GM21576 (cell line): ENCODE measurements around the gene NPW.
A peak's percentile ranks its signal among the peaks of the same experiment; 100 is the strongest.

Source experiments
- ATAC-seq: cut with Tn5 transposase; IDR thresholded peaks from one replicate; pipeline ENCODE4 v1.9.1; 2021; ENCODE audit warnings: mild to moderate bottlenecking, moderate library complexity; ENCODE audit not compliant: unreplicated experiment

NPW gene

DNA sequence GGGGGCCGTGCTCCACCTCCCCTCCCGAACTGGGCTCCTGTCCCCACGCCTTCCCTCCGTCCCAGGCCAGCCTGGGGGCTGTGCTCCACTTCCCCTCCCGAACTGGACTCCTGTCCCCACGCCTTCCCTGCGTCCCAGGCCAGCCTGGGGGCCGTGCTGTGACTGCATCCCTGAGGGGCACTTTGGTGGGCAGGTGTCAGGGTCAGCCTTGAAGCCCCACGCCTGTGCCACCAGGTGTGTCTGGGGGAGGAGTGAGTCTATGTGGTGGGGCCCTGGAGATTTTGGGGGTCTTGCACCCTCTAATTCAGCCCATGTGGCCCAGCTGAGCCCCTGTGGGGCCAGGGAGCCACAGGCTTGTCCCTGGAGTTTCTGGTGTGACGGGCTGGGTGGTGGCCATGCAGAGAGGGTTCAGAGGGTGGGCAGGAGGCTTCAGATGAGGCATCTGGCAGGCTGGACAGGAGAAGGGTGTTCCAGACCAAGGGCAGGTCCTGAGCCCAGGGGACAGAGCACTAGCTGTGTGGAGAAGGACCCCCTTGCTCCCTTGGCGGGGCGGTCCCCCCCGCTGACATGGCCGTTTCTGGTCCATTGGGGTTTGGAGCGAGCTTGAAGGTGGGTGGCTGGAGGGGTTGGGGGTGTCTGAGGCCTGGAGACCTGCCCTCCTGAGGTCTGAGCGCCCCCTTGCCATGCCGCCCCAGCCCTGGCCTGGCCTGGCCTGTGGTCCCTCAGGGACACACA lies 15.3 kb downstream of the NPW start:
- no peak for ATAC-seq

DNA sequence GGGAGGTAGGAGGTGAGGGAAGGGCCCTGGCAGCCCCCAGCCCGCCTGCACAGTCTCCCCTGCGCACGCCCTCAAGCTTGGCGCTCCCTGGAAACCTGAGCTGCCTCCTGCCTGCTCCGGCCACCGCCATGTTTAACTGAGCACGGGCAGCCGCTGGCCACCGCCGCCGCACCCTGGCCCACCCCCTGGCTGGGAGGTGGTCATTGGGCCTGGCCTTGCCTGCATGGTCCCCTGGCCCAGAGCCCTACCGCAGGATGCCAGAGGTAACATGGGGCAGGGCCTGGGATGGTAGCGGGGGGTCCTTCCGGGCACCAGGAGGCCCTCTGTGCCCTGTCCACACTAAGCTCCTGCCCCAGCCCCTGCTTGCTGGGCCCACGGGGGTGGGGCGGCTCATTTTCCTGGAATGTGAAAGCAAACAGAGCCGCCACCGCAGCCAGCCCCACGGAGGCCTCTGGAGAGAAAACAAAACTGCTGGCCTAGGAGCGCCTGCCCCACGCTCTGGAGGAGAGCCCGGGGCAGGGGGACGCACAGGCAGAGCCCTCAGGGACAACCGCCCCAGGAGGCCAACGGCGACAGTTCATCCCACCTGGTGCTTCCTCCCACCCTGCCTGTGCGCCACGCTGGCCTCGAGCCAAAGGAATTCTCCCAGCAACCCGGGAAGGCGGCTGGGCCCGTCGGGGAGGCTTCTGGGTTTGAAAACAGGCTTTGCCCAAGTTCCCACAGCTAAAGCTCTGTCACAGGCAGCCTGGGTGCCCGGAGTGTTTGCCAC lies 16.0 kb downstream of the NPW start:
- ATAC-seq, result no peak

DNA sequence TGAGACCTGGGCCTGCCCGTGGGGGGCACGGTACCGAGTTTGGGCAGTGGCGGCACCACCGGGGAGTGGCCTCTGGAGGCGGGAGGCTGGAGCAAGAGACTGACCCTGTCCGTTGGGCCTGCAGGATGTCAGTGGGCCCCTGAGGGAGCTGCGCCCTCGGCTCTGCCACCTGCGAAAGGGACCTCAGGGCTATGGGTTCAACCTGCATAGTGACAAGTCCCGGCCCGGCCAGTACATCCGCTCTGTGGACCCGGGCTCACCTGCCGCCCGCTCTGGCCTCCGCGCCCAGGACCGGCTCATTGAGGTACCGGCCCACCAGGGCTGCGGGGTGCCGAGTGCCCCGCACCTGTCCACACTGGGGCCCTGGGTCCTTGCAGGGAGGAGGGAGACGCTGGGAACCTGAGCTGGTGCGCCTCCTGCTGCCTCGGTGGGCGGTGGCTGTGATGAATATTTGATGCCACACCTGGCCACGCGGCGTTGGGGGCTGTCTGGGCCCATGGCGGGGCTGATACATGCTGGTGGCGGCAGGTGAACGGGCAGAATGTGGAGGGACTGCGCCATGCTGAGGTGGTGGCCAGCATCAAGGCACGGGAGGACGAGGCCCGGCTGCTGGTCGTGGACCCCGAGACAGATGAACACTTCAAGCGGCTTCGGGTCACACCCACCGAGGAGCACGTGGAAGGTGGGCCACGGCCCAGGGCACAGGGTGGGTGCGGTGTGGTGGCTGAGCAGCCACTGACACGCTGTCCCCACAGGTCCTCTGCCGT lies 16.8 kb downstream of the NPW start:
- no peak for ATAC-seq

DNA sequence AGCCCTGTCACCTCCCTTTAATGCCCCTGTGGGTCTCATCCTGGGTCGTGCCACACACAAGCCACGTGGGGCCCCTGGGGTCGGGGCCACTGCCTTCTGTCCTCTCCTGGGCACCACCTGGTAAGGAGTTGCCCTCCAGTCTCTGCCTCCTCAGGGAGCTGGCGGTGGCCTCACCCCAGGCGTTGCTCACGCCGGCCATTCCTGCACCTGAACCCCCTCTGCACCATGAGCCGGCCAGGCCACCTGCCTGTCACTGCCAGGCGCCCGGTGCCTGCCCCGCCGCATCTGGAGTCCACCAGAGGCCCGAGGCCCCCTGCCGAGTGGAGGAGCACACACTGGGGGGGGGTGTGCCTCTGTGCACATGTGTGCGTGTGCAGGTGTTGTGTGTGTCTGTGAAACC lies 17.5 kb downstream of the NPW start:
- no peak for ATAC-seq

DNA sequence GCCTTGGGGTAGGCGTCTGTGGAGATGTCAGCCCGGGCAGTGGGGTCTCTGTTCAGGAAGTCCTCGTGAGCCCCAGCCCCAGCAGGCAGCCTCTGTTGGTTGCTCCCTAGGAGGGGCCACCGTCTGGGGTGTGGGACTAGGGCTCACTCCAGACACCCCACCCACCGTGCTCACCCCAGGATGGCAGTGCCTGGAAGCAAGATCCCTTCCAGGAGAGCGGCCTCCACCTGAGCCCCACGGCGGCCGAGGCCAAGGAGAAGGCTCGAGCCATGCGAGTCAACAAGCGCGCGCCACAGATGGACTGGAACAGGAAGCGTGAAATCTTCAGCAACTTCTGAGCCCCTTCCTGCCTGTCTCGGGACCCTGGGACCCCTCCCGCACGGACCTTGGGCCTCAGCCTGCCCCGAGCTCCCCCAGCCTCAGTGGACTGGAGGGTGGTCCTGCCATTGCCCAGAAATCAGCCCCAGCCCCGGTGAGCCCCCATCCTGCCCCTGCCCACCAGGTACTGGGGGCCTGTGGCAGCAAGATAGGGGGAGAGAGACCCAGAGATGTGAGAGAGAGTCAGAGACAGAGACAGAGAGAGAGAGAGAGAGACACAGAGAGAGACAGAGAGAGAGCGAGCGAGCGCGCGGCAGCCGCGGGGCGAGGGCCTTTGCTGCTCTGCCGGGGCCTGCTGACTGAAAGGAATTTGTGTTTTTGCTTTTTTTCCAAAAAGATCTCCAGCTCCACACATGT lies 18.2 kb downstream of the NPW start:
- ATAC-seq, result no peak

DNA sequence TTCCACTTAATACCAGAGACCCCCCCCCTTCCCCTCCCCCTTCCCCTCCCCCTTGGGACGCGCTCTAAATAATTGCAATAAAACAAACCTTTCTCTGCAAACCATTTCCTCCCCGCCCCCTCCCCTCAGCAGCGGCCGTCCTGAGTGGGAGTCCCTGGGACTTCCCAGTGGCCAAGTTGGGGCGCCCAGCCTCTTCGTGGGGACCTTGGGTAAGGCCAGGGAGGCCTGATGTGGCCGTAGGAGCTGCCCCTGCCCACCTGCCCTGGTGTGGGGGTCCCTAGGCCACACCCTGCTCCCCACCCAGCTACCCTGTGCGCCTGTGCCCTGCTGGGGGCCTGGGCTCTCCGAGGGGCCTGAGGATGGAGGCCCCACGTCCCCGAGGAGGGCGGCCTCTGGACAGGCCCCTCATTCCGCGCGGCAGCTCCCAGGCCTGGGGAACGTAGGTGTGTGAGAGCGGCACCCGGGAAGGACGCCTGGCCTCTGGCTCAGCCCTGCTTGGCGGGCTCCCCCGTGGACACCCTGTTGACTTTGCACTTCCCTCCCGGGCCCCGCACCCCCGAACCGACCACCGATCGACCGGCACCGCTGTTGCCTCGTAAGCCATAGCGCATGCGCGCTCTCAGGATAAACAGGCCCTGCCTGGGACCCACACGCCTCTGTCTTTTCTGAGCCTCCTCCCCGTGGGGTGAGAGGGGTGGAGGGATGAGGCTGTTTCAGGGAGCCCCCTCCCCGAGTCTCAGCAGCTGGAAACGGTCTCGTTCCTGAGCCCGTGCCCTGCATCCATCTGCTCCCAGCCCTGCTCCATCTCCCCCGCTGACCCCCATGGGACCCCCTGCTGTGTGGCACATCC lies 19.0 kb downstream of the NPW start:
- no peak for ATAC-seq

DNA sequence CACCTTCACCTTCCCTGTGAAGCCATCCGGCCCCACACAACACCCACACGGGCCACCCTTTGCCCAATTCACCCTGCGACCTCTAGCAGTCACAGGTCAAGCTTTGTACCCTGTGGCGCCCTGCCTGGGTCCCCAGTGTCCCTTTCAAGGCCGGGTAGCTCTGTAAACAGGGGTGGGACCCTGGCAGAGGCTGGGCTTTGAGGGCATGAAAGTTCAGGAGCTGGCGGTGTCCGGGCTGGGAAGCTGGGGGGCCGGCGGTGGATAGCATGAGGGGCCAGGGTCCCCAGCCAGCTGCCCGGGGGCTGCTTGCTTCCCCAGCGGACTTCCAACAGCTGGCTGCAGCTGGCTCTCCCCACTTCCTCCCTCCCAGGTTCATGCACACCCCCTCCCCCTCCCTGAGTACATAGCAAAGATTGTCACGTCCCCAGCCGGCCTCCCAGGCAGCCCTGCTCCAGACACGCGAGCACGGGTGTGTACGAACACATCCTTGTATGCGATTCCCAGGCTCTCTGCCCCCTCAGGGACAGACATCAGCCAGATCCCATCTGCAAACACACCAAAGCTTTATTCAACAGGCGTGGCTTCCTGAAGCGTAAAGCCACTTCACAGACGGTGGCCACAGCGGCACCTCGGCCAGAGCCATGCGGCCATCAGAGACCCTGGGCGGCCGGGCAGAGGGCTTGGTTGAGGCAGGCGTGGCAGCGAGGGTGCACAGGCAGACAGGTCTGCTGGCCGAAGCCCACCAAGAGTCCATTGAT lies 19.9 kb downstream of the NPW start:
- no peak for ATAC-seq

DNA sequence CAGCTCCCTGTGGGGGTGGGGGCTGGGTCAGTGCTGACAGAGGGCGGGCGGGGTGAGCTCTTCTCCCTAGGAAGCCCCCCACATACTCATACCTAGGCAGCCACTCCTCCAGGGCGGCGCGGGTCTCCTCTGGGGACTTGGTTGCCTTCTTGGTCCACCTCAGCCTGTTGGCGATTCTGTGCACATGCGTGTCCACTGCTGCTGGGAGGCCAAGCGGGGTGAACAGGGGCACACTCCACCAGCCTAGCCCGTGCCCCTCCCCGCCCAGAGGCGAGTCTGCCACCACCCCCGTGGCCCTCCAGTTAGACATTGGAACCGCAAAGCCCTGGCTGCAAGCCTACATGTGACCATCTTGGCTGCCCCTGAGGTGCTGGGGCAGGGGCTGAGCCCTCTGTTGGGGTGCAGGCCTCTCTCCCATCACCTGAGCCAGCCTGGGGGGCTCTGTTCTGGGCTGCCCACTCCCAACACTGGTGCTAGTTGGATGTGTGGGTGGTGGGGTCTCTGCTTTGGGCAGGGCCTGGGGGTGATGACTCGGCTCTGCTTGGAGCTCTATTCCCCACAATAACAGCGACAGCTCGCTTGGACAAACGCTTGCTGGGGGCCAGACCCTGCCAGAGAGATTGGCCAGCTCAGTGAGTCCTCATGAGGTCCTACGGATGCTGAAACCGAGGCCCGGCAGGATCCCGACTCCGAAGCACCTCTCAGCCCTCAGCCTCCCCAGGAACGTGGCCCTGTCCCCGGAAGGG lies 20.6 kb downstream of the NPW start:
- ATAC-seq, result no peak

DNA sequence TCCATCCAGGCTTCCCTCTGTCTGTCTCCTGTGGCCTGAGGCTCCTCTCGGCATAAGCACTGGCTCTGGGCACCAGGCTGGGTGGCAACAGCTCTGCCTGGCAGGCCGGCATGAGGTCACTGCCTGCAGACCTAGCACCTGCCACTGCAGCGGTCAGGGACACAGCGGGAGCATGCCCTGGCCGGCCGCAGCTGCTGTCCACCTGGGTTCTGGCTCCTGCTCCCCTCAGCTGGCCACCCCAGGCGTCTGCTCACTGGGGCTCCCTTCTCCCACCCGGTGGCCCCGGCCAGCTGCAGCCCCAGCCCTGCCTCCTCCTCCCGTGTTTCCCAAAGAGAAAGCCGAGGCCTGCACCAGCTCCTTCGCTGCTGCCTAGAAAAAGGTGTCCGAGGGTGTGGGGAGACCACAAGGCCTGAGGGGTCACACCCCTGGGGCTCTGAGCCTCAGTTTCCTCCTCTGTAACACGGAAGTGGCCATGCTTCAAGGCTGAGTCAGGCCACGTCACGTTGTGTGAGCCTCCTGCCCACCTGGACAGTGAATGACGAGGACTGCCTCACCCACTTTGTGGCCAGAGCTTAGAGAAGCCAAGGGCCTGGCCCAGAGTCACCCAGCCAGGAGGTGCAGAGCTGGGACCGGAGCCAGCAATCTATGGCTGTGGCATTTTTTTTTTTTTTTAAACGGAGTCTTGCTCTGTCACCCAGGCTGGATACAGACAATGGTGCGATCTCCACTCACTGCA lies 21.4 kb downstream of the NPW start:
- ATAC-seq, result no peak

DNA sequence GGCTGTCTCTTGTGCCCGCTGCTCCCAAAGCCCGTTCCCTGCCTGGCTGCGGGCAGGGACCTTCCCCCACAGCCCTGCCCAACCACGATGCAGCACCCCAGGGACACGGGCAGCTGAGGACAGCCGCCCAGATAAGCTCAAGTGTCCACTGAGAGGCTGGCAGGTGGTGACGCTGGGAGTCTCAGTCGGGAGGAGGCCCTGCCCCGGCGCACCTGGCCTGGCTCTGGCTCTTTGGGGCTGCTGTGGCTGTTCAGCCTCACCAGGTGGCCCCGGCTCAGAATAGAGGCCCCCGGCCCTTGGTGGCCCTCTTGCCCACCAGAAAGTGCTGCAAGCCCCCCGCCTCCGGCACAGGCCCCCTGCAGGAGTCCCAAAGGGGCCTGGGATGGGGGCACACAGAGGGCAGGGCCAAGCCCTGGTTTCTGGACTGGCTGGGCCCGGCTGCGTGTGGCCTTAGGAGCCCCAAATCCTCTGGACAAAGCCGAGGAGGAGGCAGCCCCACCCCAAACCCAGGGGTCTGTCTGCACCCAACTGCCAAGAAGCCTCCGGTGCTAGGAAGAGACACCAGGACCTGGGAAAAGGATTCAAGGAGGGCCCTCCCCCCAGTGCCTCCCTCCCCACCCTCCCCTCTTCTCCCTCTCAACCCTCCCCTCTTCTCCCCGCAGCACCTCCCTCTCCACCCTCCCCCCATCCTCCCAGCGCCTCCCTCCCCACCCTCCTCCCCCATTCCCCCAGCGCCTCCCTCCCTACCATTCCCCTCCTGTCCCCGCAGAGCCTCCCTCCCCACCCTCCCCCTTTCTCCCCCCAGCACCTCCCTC lies 22.8 kb downstream of the NPW start:
- ATAC-seq, result no peak

DNA sequence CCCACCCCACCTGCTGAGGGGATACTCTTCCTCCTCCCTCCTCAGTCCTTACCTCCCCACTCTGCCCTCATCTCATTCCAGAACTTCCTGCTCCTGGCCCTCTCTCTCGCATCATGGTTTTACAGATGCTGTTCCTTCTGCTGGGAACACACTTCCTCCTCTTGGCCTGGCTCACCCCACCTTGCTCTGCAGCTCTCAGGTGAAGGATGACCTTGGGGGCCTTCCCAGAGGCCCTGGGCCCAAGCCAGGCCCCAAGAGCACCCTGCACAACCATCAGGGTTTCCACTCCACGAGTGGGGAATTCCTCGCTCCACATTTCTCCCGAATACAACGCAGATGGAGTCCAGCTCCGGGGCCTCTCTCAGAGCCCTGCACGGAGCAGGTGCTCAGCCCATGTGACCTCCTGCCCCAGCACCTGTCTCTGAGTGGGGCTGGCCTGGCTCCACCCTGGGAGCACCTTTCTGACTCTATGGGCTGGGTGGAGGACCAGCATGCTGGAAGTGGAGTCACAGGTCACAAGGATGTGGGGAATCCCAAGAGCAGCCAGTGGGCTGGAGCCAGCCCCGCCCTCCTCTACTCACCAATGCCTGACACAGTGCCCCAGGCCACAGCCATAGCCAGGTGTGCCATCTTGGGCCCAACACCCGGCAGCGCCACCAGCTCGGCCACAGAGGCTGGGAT lies 23.5 kb downstream of the NPW start:
- ATAC-seq, result no peak

DNA sequence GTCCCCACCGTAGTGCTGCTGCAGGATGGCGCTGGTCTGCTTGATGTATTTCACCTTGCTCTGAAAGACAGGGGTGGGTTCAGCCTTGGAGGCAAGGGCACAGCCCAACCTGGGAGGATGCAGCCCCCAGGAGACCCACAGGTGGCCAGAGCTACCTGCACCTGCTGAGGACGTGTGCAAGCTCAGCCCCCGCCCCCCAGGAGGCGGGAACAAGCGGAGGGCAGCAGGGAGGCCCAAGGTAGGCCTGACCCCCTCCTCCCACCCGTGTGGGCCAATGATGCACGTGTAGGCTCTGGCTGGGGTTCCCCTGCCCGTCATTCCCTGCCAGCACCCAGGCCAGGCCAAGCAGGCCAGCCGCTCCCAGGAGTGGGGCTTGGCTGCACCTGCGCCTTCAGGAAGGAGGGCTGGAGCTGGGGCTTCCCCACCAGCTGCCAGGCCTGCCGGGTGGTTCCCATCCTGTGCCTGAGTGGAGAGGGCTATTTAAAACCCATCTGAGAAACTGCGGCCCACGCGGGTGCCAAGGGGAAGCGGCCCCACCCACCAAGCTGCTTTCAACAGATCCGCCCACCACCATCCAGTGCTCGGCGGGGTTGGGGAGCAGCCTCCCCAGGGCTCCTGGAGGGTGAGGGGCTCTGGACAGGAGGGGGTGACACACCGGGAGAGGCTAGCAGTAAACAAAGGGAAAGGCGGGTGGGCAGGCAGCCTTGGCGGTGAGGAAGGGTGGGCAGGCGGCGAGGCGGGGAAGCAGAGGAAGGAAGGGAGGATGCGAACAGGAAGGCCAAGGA lies 24.3 kb downstream of the NPW start:
- ATAC-seq, result no peak

DNA sequence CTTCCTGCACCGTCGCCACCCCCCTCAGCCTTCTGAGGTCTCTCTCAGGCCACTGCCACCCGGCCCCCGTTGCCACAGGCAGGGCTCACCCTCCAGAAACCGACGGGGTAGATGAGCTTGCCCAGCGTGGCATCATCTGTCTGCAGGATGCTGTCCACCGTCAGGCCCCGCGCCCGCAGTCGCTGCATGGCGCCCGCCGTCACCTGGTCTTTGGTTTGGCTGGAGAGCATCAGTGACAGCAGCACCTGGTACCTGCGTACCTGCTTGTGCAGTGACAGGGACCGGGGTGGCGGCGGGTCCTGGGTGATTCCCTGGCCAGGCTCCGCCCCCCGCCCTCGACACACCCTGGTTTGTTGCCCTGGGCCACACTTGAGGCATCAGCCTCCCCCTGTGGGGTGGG lies 25.0 kb downstream of the NPW start:
- no peak for ATAC-seq

DNA sequence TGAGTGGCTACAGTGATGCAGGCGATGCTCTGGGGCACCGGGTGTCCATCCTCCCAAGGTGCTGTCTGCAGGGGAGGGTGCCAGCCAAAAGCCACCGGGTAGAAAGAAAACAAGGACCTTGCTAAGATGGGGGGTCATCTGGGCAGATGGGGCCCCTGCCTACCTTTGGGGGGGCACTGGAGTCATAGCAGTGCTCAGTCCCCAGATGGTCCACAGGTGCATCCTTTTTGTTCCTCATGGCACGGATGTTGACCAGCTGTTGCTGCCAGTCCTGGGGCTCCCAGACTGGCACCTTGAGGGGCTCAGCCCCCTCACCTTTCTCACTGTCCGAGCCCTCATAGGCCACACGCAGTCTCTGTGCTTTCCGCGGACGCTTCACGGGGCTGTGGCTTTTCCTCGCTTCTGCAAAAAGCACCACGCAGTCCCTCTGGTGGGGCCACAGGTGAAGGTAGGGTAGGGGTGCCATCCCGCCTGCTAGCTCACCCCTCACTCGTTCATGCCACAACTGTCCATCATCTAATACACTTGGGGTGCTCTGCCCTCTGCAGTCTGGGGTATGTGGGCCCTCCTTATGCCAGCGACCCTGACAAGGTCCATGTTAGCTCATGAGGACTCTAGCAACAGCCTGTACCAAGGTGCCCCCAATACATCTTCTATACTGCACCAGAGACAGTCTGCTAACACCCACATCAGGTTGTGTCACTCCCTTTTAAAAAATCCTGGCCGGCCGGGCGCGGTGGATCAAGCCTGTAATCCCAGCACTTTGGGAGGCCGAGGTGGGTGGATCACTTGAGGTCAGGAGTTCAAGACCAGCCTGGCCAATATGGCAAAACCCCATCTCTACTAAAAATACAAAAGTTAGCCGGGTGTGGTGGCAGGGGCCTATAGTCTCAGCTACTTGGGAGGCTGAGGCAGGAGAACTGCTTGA lies 26.6 kb downstream of the NPW start:
- ATAC-seq, result no peak

DNA sequence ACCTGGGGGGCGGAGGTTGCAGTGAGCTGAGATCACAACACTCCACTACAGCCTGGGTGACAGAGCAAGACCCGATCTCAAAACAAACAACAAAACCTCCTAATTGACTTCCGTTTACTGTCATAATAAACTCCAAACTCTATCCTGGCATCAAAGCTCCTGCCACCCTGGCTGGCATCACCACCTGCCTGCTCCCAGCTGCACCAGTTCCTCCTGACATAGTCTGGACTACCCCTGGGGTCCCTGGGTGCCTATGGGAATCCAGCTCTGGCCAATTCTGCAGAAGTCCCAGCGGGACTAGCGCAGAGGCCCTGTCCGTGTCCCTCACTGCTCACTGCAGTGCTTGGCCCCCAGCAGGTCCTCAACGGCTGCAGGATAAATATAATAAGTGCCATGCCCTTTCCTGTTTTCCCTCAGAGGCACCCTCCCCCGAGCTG lies 27.3 kb downstream of the NPW start:
- ATAC-seq, result peak; percentile 2
